Liver (tissue), 3 donors: ENCODE measurements around the gene FCRL2.

Experiments used
- CTCF ChIP-seq: fragments of 150-350 bp; IDR thresholded peaks from 2 replicates; pipeline ENCODE4 v1.5.1; 2017; ENCODE audit warnings: improper control_type of control experiment, low read depth, low read length; ENCODE audit not compliant: missing input control
- RAD21 ChIP-seq, 2 donors: IDR thresholded peaks; 2 replicates each; pipeline ENCODE4 v1.6.1; 2016; ENCODE audit warnings: antibody characterized with exemption in 2 of 2, mild to moderate bottlenecking in 2 of 2
- SP1 ChIP-seq: IDR thresholded peaks from 2 replicates; pipeline ENCODE4 v1.6.1; 2018; ENCODE audit warnings: antibody characterized with exemption, mild to moderate bottlenecking
- donor health status: healthy.
- donor health status: healthy.

GRCh38 chr1:157739229-157739901 lies 37.6 kb downstream of the FCRL2 start:
- no peak for TF ChIP-seq SP1
- no peak for TF ChIP-seq CTCF
- TF ChIP-seq RAD21 (IDR thresholded peaks at IDR 0.05) = no peak
